GM21576 (cell line): Measurements from ENCODE around the gene METTL22.

Experiments used
- ATAC-seq: cut with Tn5 transposase; IDR thresholded peaks from one replicate; pipeline ENCODE4 v1.9.1; 2021; ENCODE audit warnings: mild to moderate bottlenecking, moderate library complexity; ENCODE audit not compliant: unreplicated experiment

METTL22 gene

DNA sequence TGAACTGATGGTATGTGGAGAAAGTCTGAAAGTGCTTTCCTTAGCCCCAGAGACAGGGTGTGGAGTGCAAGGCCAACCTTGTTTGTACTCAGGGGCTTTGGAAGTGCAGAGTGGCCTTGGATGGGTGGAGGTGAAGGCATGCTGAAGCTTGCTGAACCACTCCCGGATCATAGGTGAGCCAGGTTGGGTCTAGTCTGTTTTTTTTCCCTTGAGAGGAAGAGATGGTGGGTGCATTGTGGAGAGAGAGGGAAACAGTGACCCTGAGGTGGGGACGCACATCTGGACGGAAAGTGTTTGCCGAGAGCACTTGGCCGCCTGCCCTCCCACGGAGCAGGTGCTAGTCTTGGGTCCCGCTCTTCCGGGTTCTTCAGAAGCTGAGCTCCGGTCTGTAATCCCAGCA lies 65.4 kb downstream of the METTL22 start:
- no peak for ATAC-seq

- ATAC-seq: no peak
Measured at GRCh38 chr16:8689686-8690085, 68.2 kb downstream of the METTL22 start.

- no peak for ATAC-seq
Measured at GRCh38 chr16:8691728-8692127, 70.2 kb downstream of the METTL22 start.

- no peak for ATAC-seq
Measured at GRCh38 chr16:8694795-8695728, 73.6 kb downstream of the METTL22 start.

DNA sequence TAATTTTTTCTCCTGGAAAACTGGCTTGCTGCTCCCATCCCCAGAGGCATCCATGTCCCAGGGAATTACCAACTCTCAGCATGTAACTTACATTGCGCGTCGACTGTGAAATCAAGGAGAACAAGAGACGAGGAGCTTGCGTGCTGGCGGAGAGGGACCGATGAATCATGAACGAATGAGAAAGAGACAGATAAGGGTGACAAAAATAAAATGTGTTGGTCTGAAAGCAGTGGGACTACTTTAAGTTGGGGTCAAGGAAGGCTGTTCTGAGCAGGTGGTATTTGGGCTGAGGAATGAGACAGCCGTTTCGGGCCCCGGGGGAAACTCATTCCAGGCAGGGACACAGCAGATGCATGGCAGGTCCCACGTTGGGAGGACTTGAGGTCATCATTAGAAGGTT lies 75.4 kb downstream of the METTL22 start:
- ATAC-seq: no peak

DNA sequence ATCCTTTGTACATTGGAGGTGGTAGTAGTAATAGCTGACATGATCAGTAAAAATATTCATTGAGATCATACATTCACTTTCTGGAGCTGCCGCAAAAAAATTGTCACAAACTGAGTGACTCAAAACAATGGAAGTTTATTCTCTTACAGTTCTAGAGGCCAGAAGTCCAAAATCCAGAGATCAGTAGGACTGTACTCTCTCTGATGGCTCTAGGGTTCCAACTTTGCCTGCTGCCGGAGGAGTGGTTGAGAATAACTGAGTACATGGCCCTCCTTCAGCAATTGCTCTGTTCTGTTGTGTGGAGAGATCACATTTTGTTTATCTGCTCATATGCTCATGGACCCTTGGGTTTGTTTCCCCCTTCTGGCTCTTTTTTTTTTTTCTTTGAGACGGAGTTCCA lies 76.5 kb downstream of the METTL22 start:
- no peak for ATAC-seq
